ENCODE data around the gene SAMD5. TPM values are rescaled to one million over a fixed set of nuclear protein-coding genes. Genes with fewer than 3 reads are reported as not detected.

The SAMD5 gene
- polyA plus RNA-seq, 1 donor from 2014 or later = not detected

DNA sequence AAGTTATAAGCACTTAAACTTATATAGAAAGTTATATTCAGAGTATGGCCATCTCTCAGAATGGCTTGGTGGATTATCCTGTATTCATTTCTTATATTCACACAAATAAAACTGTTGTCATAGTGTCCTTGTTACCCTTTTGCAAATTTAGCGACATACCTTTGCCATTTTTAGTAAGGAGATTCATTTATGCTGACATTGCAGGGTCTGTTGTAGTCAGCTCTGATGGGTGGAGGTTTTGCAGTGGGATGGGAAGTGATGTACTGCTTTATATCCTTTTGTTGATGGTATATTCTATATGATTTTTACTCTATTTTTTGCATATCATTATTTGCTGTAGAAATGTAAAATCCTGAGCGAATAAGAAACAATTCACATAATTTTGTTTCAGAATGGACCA, 35.9 kb downstream of the SAMD5 start:
- Mint-ChIP-seq H3K27ac (no peak overlapping the region), H3K4me1 (no peaks in the 10 kb centered on the region), H3K27me3 (no peaks in the 10 kb centered on the region), H3K36me3 (no peaks in the 10 kb centered on the region), H3K4me3 (no peak overlapping the region), H3K9me3 (peaks cover 1 to 3% (median 1%) of the 10 kb centered on the region in 3 donors)

DNA sequence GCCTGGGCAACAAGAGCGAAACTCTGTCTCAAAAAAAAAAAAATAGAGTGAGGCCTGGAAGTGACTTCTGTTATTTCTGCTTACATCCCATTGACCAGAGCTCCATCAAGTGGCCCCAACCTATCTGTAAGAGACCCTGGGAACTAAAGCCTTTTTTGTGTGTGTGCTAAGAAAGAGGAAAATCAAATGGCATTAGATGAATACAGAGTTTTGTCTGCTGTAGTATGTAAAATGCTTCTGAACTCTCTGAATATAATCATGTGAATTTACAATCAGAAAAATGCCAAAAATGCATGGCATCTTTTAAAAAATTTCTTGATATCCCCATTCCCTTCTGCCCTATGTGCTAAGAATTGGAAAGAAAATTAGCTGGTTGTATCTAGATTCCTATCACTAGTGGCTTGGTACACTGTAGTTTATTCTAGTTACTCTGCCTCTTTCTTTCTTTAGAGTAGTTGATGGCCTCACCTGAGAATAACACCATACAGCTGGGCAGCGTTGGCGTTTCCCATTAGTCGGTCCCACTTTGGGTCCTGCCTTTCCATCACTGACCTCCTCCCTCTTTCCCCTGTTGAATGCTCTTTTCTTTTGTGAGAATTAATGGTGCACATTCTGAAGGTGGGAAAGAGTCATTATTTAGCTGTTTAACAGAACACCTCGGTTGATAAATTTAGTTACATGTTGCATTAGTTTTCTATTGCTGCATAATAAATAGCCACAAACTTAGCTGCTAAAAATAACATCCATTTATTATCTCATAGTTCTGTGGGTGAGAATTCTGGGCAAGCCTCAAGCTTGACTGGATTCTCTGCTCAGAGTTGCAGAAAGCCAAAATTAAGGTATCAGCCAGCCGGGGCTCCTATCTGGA, 38.2 kb downstream of the SAMD5 start:
- H3K36me3 Mint-ChIP-seq = no peaks in the 10 kb centered on the region
- no peak overlapping the region for H3K4me3 Mint-ChIP-seq
- peaks cover 1 to 3% (median 3%) of the 10 kb centered on the region in 3 donors for H3K9me3 Mint-ChIP-seq
- H3K4me1 Mint-ChIP-seq = no peaks in the 10 kb centered on the region
- H3K27me3 Mint-ChIP-seq = no peaks in the 10 kb centered on the region
- no peak overlapping the region for H3K27ac Mint-ChIP-seq

DNA sequence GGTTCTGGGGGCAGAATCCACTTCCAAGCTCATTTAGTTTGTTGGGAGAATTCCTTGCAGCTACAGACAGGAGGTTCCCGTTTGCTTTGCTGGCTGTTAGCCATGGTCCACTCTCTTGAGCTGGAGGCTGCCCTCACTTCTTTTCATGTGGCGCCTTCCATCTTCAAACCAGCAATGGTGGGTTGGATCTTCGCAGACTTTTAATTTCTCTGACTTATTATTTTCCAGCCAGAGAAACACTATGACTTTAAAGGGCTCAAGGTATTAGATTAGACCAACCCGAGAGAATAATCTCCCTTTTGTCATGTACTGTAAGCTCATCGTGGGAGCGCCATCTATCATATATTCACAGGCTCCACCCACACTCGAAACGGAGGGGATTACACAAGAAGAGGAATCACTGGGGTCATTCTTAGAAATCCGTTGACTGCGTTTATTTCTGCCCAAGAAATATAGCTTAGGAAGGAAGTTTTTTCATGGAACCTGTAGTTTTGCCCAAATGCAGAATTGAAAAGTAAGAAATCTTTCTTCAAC, 38.9 kb downstream of the SAMD5 start:
- Mint-ChIP-seq H3K4me1 (no peaks in the 10 kb centered on the region), H3K9me3 (peaks cover 0 to 3% (median 3%) of the 10 kb centered on the region in 3 donors), H3K4me3 (no peak overlapping the region), H3K27ac (peak overlapping the region in 1 of 3 donors; percentile 84), H3K36me3 (no peaks in the 10 kb centered on the region), H3K27me3 (no peaks in the 10 kb centered on the region)

DNA sequence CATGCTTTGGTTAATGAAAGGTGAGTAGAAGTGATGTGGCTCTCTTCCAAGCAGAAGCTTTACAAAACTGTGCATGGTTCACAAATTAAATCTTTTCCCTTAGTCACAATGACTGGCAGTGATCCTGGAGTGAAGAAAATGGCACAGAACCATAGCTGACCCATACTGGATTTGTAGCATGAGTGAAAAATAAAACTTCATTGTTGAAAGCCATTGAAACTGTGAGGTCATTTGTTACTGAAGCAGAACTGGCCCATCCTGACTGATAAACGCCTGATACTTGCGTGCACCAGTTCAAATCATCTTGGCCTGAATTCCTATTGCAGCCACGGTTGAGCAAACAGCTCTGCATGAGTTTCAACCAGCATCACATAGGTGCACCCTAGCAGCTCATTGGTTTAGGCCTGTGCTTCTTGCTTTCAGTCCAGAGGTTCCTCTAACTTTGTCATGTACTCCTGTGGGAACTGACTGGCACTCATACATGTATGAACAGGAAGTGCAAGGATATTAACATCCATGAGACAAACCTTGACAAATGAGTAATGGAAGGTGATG, 40.5 kb downstream of the SAMD5 start:
- Mint-ChIP-seq H3K36me3 (no peaks in the 10 kb centered on the region), H3K4me1 (no peaks in the 10 kb centered on the region), H3K4me3 (no peak overlapping the region), H3K27ac (no peak overlapping the region), H3K27me3 (no peaks in the 10 kb centered on the region), H3K9me3 (peaks cover 0 to 3% (median 1%) of the 10 kb centered on the region in 3 donors)

DNA sequence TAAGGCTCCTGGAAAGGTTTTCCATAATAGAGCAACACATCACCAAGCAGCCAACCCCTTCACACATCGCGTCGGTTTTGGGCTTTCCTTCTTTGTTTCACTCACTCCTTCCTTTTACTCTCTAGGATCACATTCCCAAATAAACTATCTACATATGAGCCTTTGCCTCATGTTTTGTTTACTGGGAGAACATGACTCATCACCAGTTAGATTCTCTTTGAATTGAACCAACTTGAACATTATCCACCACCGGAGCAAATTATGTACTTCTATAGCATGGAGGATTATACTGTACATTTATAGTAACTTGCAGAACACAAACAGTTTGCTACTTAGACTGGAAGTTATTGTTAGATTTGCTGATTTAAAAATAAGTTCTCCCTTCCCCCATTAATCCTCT, 41.0 kb downstream of the SAMD5 start:
- no peaks in the 10 kb centered on the region for H3K36me3 Mint-ChIP-seq
- H3K27me3 Mint-ChIP-seq = no peaks in the 10 kb centered on the region
- no peak overlapping the region for H3K4me3 Mint-ChIP-seq
- no peak overlapping the region for H3K27ac Mint-ChIP-seq
- no peaks in the 10 kb centered on the region for H3K4me1 Mint-ChIP-seq
- H3K9me3 Mint-ChIP-seq = peaks cover 0 to 3% (median 1%) of the 10 kb centered on the region in 3 donors

DNA sequence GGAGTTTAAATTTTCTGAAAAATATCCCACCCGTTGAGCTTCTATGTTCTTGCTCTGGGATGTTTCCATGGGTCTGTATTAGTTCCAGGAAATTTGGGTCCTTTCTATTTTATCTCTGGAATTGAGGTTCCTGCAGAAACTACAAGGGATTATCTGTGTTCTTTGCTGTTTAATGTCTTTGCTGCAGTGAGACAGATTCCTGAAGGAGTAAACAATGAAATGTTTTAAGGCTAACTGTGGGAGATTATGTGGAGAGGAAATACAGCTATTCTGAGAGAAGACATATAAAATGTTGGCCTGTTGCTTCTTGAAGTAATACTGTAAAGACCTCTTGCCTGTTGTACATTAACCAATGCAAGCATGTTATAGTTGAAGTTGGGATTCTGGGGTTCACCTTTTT, 43.5 kb downstream of the SAMD5 start:
- Mint-ChIP-seq H3K4me3 (no peak overlapping the region), H3K27ac (no peak overlapping the region), H3K36me3 (no peaks in the 10 kb centered on the region)

DNA sequence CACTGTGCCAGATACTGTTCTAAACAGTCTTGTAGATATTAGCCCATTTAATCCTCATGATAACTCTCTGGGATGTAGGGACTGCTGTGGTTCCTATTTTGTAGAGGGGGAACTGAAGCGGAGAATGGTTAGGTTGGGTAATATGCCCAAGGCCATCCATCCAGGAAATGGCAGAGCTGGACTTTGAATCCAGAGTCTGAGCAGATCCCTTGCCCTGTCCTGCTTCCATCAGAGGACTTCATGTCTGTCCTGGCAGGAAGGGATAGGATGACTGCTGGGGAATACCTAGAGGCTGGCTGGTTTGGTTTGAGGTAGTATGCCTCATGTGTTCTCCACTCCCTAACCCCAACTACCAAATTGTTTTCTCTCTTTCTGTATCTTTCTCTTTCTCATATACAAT, 44.6 kb downstream of the SAMD5 start:
- Mint-ChIP-seq H3K36me3 (no peaks in the 10 kb centered on the region), H3K27me3 (no peaks in the 10 kb centered on the region), H3K4me3 (no peak overlapping the region), H3K9me3 (peaks cover 0 to 3% (median 3%) of the 10 kb centered on the region in 3 donors), H3K4me1 (no peaks in the 10 kb centered on the region), H3K27ac (no peak overlapping the region)

More for the DNA sequence above, 43.5 kb downstream of the SAMD5 start:
- peaks cover 0 to 3% (median 1%) of the 10 kb centered on the region in 3 donors for H3K9me3 Mint-ChIP-seq
- H3K27me3 Mint-ChIP-seq = no peaks in the 10 kb centered on the region
- H3K4me1 Mint-ChIP-seq = no peaks in the 10 kb centered on the region

DNA sequence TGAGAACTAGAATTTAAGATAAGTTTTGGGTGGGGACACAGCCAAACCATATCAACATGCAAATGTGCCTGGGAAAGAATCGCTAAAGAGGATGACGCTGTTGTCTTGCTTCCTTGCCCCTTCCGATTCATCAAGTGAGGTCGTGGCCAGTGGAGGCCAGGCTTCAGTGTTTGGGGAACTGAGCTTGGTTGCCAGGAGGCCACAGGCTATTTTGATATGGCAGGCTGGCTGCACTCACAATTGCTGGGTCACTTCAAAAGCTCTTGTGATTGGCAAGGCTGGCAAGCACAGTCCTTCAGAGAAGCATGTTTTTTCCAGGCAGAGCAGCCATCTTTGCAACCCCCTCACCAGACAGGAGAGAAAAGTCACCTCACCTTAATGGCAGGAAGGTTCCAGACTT, 45.8 kb downstream of the SAMD5 start:
- no peak overlapping the region for H3K27ac Mint-ChIP-seq
- peaks cover 0 to 5% (median 3%) of the 10 kb centered on the region in 3 donors for H3K9me3 Mint-ChIP-seq
- H3K4me3 Mint-ChIP-seq = no peak overlapping the region

DNA sequence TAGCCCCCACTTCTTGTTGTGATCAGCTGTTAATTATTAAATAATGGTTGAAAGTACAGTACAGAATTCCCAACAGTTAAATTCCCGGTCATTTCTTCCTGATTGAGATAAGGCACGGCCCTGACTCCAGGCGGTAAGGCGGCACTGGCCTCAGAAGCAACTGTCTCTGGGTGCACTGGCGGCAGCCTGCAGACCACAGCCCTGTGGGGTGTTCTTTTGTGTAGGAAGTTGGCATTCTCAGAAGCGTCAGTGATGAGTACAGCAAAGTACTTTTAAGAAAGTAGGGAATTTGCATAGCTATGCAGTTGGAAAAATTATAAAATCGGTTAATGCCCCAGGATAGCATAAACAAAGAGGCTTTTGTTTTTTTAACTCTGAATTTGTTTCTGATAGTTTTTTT, 50.5 kb downstream of the SAMD5 start:
- Mint-ChIP-seq H3K36me3 (no peaks in the 10 kb centered on the region), H3K27ac (no peak overlapping the region), H3K4me3 (no peak overlapping the region), H3K27me3 (no peaks in the 10 kb centered on the region), H3K4me1 (no peaks in the 10 kb centered on the region), H3K9me3 (peaks cover 0 to 4% (median 0%) of the 10 kb centered on the region in 3 donors)

More for the DNA sequence above, 45.8 kb downstream of the SAMD5 start:
- no peaks in the 10 kb centered on the region for H3K36me3 Mint-ChIP-seq
- H3K4me1 Mint-ChIP-seq = no peaks in the 10 kb centered on the region
- H3K27me3 Mint-ChIP-seq = no peaks in the 10 kb centered on the region

DNA sequence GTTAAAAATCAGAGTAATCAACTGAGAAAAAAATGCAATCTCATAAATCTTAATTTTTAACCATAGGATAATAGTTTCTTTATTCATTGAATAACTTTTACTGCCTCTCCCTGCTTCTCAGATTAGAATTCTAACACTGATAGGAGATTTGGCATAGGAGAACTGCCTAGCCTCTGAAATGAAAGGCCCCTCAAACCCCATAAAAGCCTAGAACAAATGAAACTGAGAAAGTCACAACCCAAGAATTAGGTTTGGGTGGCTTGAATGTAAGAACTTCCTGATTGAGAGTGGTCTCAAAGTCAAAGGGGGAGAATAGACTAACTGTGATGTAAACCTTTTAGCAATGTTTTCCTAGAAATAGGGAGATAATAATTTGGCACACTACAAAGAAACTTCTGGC, 52.2 kb downstream of the SAMD5 start:
- no peaks in the 10 kb centered on the region for H3K27me3 Mint-ChIP-seq
- no peaks in the 10 kb centered on the region for H3K4me1 Mint-ChIP-seq
- H3K36me3 Mint-ChIP-seq = no peaks in the 10 kb centered on the region
- peaks cover 0 to 4% (median 0%) of the 10 kb centered on the region in 3 donors for H3K9me3 Mint-ChIP-seq
- no peak overlapping the region for H3K27ac Mint-ChIP-seq
- no peak overlapping the region for H3K4me3 Mint-ChIP-seq

DNA sequence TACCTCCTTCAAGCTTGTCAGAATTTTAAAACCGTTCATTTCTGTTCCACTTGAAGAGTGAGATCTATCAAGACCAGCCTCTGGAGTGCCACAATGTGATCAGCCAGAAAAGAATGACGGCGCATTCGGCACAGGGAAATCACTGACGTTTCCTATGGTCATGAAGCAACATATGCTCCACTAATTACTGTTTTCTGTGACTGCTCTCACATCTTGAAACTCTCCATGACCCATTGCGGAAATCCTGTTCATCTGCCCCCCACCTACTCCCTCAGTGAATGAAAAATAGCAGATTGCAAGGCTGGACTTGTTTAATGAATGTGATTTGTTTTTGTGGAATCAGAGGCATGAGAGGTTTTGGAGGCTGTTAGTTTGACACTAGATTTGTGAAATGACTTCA, 53.2 kb downstream of the SAMD5 start:
- Mint-ChIP-seq H3K4me1 (no peaks in the 10 kb centered on the region), H3K36me3 (no peaks in the 10 kb centered on the region), H3K4me3 (no peak overlapping the region), H3K9me3 (peaks cover 0 to 4% (median 0%) of the 10 kb centered on the region in 3 donors), H3K27me3 (no peaks in the 10 kb centered on the region), H3K27ac (no peak overlapping the region)

DNA sequence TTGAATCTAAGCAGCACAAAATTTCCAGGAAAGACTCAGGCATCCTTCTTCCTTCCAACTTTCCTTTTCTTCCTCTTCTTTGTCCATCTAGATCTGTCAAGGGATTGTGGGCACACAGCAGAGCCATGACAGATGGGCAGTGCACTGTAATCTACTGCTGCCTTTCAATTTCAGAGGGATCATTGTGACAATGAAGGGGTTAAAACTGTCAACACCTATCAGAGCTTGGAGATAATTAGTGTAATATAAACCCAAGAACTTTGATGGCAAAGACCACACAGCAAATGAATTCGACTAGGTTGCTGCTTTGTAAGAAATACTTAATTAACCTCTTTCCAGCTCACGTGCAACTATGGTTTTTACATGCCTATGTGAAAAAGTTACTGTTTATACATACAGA, 55.0 kb downstream of the SAMD5 start:
- H3K4me3 Mint-ChIP-seq = no peak overlapping the region
- H3K27me3 Mint-ChIP-seq = no peaks in the 10 kb centered on the region
- H3K4me1 Mint-ChIP-seq = no peaks in the 10 kb centered on the region

DNA sequence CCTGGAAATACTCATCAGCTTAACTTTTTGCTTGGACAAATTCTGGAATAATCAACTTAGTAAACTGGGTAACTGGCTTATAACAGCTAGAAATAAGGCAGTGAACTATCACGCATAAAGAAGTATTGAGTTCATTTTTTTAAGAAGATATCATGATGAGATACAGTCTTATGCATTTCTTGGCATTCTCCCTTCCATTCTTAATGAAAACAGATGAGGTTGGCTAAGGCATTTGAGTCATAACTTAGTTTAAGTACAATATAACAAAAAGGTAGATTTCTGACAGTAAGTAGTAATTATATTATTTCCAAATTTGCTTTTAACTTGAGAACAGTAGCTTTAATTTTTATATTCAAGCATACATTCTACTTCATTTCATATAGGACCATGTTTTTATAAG, 56.1 kb downstream of the SAMD5 start:
- Mint-ChIP-seq H3K27me3 (no peaks in the 10 kb centered on the region), H3K4me3 (no peak overlapping the region), H3K4me1 (no peaks in the 10 kb centered on the region), H3K36me3 (no peaks in the 10 kb centered on the region), H3K27ac (no peak overlapping the region), H3K9me3 (no peaks in the 10 kb centered on the region)

More for the DNA sequence above, 55.0 kb downstream of the SAMD5 start:
- H3K9me3 Mint-ChIP-seq = peaks cover 0 to 2% (median 0%) of the 10 kb centered on the region in 3 donors
- no peaks in the 10 kb centered on the region for H3K36me3 Mint-ChIP-seq
- no peak overlapping the region for H3K27ac Mint-ChIP-seq

DNA sequence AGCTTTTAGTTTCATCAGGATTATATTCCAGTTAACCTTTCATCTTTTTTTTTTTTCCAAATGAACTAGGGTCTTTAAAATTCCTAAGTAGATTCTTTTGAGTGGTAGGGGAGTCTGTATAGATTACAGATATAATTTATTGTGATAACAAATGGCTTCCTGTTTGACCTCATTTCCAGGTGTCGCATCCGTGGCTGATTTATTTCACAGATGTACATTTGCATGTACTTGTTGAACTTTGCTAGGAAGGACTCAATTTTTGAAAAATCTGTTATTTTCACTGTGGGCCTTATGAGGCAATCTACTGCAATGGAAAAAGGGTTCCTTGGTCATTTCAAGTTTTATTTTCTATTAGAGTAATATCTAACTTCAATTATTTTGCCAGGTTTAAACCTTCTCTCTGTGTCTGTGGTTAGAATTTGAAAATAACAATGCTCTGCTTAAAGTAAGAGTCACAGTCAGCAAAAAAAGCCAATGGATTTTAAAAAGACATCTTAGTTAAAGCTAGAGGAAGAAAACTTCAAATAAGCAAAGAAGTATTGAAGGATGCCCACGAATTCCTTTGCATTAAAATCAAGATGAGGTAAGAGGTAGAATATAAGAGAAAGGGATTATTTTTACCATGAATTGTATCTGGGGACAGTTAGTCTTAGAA, 57.9 kb downstream of the SAMD5 start:
- H3K4me3 Mint-ChIP-seq = no peak overlapping the region
- no peaks in the 10 kb centered on the region for H3K4me1 Mint-ChIP-seq
- H3K9me3 Mint-ChIP-seq = peaks cover 0 to 2% (median 0%) of the 10 kb centered on the region in 3 donors
- H3K36me3 Mint-ChIP-seq = no peaks in the 10 kb centered on the region
- no peaks in the 10 kb centered on the region for H3K27me3 Mint-ChIP-seq
- H3K27ac Mint-ChIP-seq = no peak overlapping the region

DNA sequence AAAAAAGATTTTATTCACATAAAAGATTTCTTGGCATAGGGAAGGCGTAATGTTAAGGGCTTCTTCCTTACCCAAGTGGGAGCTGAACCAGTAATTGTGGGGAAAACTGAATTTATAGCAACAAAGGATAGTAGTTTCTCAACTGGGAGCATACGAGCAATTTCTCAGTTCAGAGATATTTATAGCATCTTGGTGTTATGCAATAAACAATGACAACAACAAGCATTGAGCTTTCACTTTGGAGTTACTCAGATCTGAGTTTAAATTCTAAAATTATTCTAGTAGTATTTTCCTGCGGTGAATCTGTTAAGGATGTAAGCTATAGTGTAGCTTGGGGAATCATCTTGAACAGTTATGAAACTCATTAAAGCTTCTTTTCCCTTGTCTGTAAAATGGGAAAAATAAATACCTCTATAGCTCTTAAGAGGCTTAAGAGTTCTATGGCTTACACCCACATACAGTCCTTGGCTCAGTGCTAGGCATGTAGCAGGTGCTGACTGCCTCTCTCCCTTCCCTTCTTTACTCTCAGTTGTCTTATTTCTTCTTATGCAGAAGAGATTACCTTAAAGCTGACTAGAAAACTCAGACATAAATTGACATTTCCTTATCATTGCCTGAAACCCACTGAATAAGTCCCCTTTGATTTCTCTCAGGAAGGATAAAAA, 58.8 kb downstream of the SAMD5 start:
- Mint-ChIP-seq H3K4me3 (no peak overlapping the region), H3K9me3 (peaks cover 0 to 2% (median 0%) of the 10 kb centered on the region in 3 donors), H3K36me3 (no peaks in the 10 kb centered on the region), H3K27me3 (no peaks in the 10 kb centered on the region), H3K27ac (no peak overlapping the region), H3K4me1 (no peaks in the 10 kb centered on the region)

All from IgD-negative memory B cell (primary cell).